ENCODE measurements around the gene HIC2. TPM values are rescaled to one million over a fixed set of nuclear protein-coding genes. Genes with fewer than 3 reads are reported as not detected.
A peak's percentile ranks its signal among the peaks of the same experiment; 100 is the strongest.
"Not testable (repeated sequence)": the region's sequence is repeated elsewhere in the genome, so short reads cannot be mapped to it uniquely, and the experiment has no call there.

HIC2 gene
- total and polyA plus RNA-seq, 9 of the 15 experiments (the other 6 are each of a cell fraction or from before 2014, with no cell fraction given), result 1.7 to 117 (median 35.5) TPM

DNA sequence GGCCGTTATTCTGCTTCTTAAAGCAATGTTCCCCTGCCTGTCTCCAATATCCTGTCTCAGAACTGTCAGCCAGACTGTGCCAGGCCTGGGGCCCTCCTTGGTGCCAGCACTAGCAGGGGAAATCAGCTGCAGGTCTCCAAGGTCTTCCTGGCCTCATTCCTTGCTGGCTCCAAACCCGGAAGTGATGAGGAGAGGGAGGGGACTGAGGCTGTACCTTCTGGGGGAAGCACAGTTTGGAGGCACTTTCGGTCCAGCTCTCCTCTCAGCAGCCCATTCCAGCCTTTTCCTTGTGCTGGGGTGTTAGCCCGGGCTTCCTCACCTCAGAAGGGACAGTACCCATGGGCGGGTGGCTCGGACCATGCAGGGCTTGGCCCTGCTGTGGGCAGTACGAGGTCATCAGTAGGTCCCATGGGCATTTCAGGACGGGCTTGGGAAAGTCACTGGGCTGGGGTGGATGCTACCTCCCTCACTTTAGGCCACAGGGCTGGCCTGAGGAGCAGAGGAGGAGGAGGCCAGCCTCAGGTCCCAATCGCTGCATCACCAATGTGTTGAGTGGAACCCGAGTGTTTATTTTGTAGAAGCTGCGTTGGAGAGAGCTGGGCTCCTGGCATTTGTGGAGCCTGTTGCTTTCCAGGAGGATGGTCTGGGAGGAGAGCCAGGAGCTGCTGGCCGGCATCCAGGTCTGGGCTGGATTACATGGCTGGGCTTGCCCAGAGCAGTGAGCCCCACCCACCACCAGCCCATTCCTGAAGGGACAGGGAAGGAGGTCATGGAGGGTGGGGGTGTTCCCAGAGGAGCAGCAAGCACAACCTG lies 19.0 kb downstream of the HIC2 start:
- H3K36me3 ChIP-seq (ENCODE audit: control insufficient read depth, insufficient read depth, low read length); H3K27me3 ChIP-seq (ENCODE audit: control insufficient read depth in 2 of 2, insufficient read depth in 2 of 2, low read length in 2 of 2); DNase-seq (ENCODE audit: extremely low read depth in 1 of 4, low spot score in 3 of 4); H3K4me2 ChIP-seq (ENCODE audit: insufficient read depth, low read length); FAIRE-seq; H3K27ac ChIP-seq (ENCODE audit: extremely low read depth, low read depth, low read length); in situ Hi-C loops (cut with MboI); H4K20me1 ChIP-seq (replicated peaks; ENCODE audit: control insufficient read depth, insufficient read depth, low read length); POLR2A ChIA-PET; CTCF ChIA-PET (ENCODE audit: low intra/inter-chr PET ratio); intact Hi-C loops (cut with micrococcal nuclease); H3K9me3 ChIP-seq (replicated peaks; ENCODE audit: control insufficient read depth, insufficient read depth, low read depth, low read length); BruUV-seq (replicated peaks); H3K79me2 ChIP-seq (ENCODE audit: control insufficient read depth, insufficient read depth, low read length); H2AFZ ChIP-seq (ENCODE audit: low read depth, low read length); H3K4me3 ChIP-seq; H3K4me1 ChIP-seq (replicated peaks in 1 of 2; ENCODE audit: control insufficient read depth in 2 of 2, insufficient read depth in 2 of 2, low read length in 2 of 2); H3K9me1 ChIP-seq (ENCODE audit: control insufficient read depth, insufficient read depth, low read length): not testable (repeated sequence)
- WGBS (ENCODE audit: insufficient coverage, low coverage, missing lambda C conversion rate), result 76% methylated on average over 4 of the region's 12 CpGs
- peak; percentile 37 for ATAC-seq
- H3K9ac ChIP-seq (ENCODE audit: insufficient read depth in 1 of 2, low read depth in 2 of 2, low read length in 2 of 2), result peak overlapping the region in 1 of 2 experiments; percentile 74; a peak in 2 of 4 replicates

- Histone ChIP-seq H3K9ac (ENCODE audit: insufficient read depth in 1 of 2, low read depth in 2 of 2, low read length in 2 of 2) (peak overlapping the region in 1 of 2 experiments; percentile 74; a peak in 2 of 4 replicates), H3K27ac (ENCODE audit: extremely low read depth, low read depth, low read length) (peak overlapping the region; percentile 26; the same call in 1 of the 3 replicates), H3K4me2 (ENCODE audit: insufficient read depth, low read length) (peak overlapping the region; percentile 37; the same call in 1 of the 2 replicates), H3K4me1 (replicated peaks in 1 of 2; ENCODE audit: control insufficient read depth in 2 of 2, insufficient read depth in 2 of 2, low read length in 2 of 2) (peaks cover 5 to 15% of the 10 kb centered on the region in 2 experiments; a peak in 4 of 5 replicates), H3K79me2 (ENCODE audit: control insufficient read depth, insufficient read depth, low read length) (peaks cover 12% of the 10 kb centered on the region)
- H2AFZ ChIP-seq (ENCODE audit: low read depth, low read length); FAIRE-seq; CTCF ChIA-PET (ENCODE audit: low intra/inter-chr PET ratio); H4K20me1 ChIP-seq (replicated peaks; ENCODE audit: control insufficient read depth, insufficient read depth, low read length); H3K4me3 ChIP-seq; H3K36me3 ChIP-seq (ENCODE audit: control insufficient read depth, insufficient read depth, low read length); POLR2A ChIA-PET; H3K27me3 ChIP-seq (ENCODE audit: control insufficient read depth in 2 of 2, insufficient read depth in 2 of 2, low read length in 2 of 2); H3K9me3 ChIP-seq (replicated peaks; ENCODE audit: control insufficient read depth, insufficient read depth, low read depth, low read length); intact Hi-C loops (cut with micrococcal nuclease); in situ Hi-C loops (cut with MboI); H3K9me1 ChIP-seq (ENCODE audit: control insufficient read depth, insufficient read depth, low read length); DNase-seq (ENCODE audit: extremely low read depth in 1 of 4, low spot score in 3 of 4); BruUV-seq (replicated peaks): not testable (repeated sequence)
- peak; percentile 70 for ATAC-seq
- 33% methylated on average over 4 of the region's 6 CpGs for WGBS (ENCODE audit: insufficient coverage, low coverage, missing lambda C conversion rate)
- TF ChIP-seq L3MBTL2 (IDR thresholded peaks at IDR 0.05) (0 out of 2 replicates have a peak, but pooled peaks have one; percentile 31), KLF13 (tag; IDR thresholded peaks at IDR 0.05; ENCODE audit: borderline replicate concordance, low read depth) (0 out of 2 replicates have a peak, but pooled peaks have one; percentile 19), HDAC2 (IDR thresholded peaks at IDR 0.05) (peak; percentile 72; the same call in 1 of the 2 replicates), HDAC1 (IDR thresholded peaks at IDR 0.05) (peak in 1 of 2 experiments; percentile 78; a peak in 2 of 4 replicates), ARID1B (IDR thresholded peaks at IDR 0.05) (0 out of 2 replicates have a peak, but pooled peaks have one; percentile 22), MAX (CRISPR knock-in tag; IDR thresholded peaks at IDR 0.05) (0 out of 2 replicates have a peak, but pooled peaks have one; percentile 35), DPF2 (IDR thresholded peaks at IDR 0.05) (peak; percentile 66), MNT (conservative IDR thresholded peaks at IDR 0.05) (peak in 1 of 2 experiments; percentile 86; a peak in 2 of 4 replicates), NRF1 (conservative IDR thresholded peaks at IDR 0.05 in 1 of 2, IDR thresholded peaks at IDR 0.05 in 1 of 2) (0 out of 4 replicates have a peak, but pooled peaks of 1 of the 2 experiments have one; percentile 20), SMAD4 (CRISPR knock-in tag; conservative IDR thresholded peaks at IDR 0.05) (peak; percentile 54), CBFA2T3 (IDR thresholded peaks at IDR 0.05) (peak; percentile 34), TFAP4 (CRISPR knock-in tag; IDR thresholded peaks at IDR 0.05; ENCODE audit: borderline replicate concordance) (peak; percentile 50; the same call in 1 of the 2 replicates)
These were observed 20.8 kb downstream of the HIC2 start for GRCh38 chr22:21438013-21438412.

Measured in K562 (cell line).